Osteoblast (primary cell): ENCODE measurements around the gene LUZP4. TPM values are rescaled to one million over a fixed set of nuclear protein-coding genes. Genes with fewer than 3 reads are reported as not detected.

Experiments used
- DNase-seq: peaks from one replicate; pipeline ENCODE4 v3.0.0; 2011; ENCODE audit warnings: low spot score, mixed read lengths; ENCODE audit not compliant: insufficient read length; ENCODE audit errors: missing footprints
- H2AFZ ChIP-seq: 2 replicates; pipeline ENCODE4 v1.6.0; 2011; ENCODE audit warnings: mild to moderate bottlenecking, low read length
- H3K27ac ChIP-seq: 2 replicates; pipeline ENCODE4 v1.5.1; 2011; ENCODE audit warnings: mild to moderate bottlenecking, low read depth, low read length, moderate library complexity
- H3K27me3 ChIP-seq: 2 replicates; pipeline ENCODE4 v1.6.0; 2012; ENCODE audit warnings: mild to moderate bottlenecking, control low read depth, inconsistent platforms, low read length, moderate library complexity; ENCODE audit not compliant: insufficient read depth
- H3K36me3 ChIP-seq: 2 replicates; pipeline ENCODE4 v1.5.1; 2011; ENCODE audit warnings: mild to moderate bottlenecking, low read length, control low read depth, moderate library complexity; ENCODE audit not compliant: insufficient read depth
- H3K4me1 ChIP-seq: 2 replicates; pipeline ENCODE4 v1.5.1; 2011; ENCODE audit warnings: mild to moderate bottlenecking, low read length, control low read depth, moderate library complexity; ENCODE audit not compliant: insufficient read depth
- H3K4me2 ChIP-seq: 2 replicates; pipeline ENCODE4 v1.6.0; 2011; ENCODE audit warnings: mild to moderate bottlenecking, low read length; ENCODE audit not compliant: insufficient read depth
- H3K4me3 ChIP-seq: fragments of 200-600 bp; sonication (generic); 3 replicates; pipeline ENCODE4 v1.5.1; 2012; ENCODE audit warnings: mild to moderate bottlenecking, low read length, inconsistent platforms; ENCODE audit not compliant: insufficient read depth
- H3K79me2 ChIP-seq: 2 replicates; pipeline ENCODE4 v1.6.0; 2012; ENCODE audit warnings: mild to moderate bottlenecking, low read length, control low read depth, inconsistent platforms; ENCODE audit not compliant: insufficient read depth
- H3K9me3 ChIP-seq: 2 replicates; pipeline ENCODE4 v1.5.1; 2011; ENCODE audit warnings: low read depth, low read length, control low read depth
- H4K20me1 ChIP-seq: 2 replicates; pipeline ENCODE4 v1.6.0; 2012; ENCODE audit warnings: mild to moderate bottlenecking, low read length, control low read depth; ENCODE audit not compliant: insufficient read depth
- total RNA-seq: library from RNA; depleted of rRNA; stranded (reverse); fragments of >200 nt; gene quantifications from 2 replicates; pipeline ENCODE4 v1.2.3, GENCODE V29; 2012
- TF ChIP-seq, protein P1 (sequence below): IDR thresholded peaks from 2 replicates; pipeline ENCODE4 v1.5.1; 2011; ENCODE audit warnings: mild to moderate bottlenecking, low read depth, low read length, moderate library complexity; ENCODE audit errors: extremely low read depth

Gene LUZP4
- total RNA-seq, 1 donor, result not detected

- no peak overlapping the region for H2AFZ ChIP-seq
- no peaks in the 10 kb centered on the region for H3K36me3 ChIP-seq
- no peak overlapping the region for H3K27ac ChIP-seq
- no peak for DNase-seq
- no peak overlapping the region for H3K4me2 ChIP-seq
- H3K27me3 ChIP-seq, result peaks cover 10% of the 10 kb centered on the region
- TF ChIP-seq, protein P1, sequence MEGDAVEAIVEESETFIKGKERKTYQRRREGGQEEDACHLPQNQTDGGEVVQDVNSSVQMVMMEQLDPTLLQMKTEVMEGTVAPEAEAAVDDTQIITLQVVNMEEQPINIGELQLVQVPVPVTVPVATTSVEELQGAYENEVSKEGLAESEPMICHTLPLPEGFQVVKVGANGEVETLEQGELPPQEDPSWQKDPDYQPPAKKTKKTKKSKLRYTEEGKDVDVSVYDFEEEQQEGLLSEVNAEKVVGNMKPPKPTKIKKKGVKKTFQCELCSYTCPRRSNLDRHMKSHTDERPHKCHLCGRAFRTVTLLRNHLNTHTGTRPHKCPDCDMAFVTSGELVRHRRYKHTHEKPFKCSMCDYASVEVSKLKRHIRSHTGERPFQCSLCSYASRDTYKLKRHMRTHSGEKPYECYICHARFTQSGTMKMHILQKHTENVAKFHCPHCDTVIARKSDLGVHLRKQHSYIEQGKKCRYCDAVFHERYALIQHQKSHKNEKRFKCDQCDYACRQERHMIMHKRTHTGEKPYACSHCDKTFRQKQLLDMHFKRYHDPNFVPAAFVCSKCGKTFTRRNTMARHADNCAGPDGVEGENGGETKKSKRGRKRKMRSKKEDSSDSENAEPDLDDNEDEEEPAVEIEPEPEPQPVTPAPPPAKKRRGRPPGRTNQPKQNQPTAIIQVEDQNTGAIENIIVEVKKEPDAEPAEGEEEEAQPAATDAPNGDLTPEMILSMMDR, result no peak
- H3K79me2 ChIP-seq, result no peaks in the 10 kb centered on the region
- no peak overlapping the region for H3K4me3 ChIP-seq
- no peaks in the 10 kb centered on the region for H4K20me1 ChIP-seq
- H3K4me1 ChIP-seq, result peaks cover 10% of the 10 kb centered on the region
- H3K9me3 ChIP-seq, result no peaks in the 10 kb centered on the region
Observed at GRCh38 chrX:115332832-115333231, 43.3 kb downstream of the LUZP4 start.

DNA sequence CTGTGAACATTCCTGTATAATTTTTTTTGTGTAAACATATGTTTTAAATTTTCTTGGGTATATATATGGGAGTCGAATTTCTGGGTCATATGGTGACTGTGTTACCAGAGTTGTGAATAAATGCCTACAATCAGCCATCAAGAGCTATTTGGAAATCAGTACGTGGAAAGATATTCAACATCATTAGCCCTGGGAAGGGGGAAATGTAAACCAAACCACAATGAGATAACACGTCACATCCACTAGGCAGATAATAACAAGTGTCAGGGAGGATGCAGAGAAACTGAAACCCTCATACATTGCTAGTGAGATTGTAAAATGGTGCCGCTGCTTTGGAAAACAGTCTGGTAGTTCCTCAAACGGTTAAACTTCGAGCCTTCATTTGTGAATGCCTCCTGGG is 43.9 kb downstream of the LUZP4 start:
- Histone ChIP-seq H3K36me3 (no peaks in the 10 kb centered on the region), H3K4me1 (peaks cover 10% of the 10 kb centered on the region), H2AFZ (no peak overlapping the region), H4K20me1 (no peaks in the 10 kb centered on the region), H3K4me2 (no peak overlapping the region), H3K79me2 (no peaks in the 10 kb centered on the region), H3K27ac (no peak overlapping the region), H3K9me3 (no peaks in the 10 kb centered on the region), H3K27me3 (peaks cover 10% of the 10 kb centered on the region), H3K4me3 (no peak overlapping the region)
- TF ChIP-seq, protein P1, result no peak
- no peak for DNase-seq

- TF ChIP-seq, protein P1, result no peak
- Histone ChIP-seq H4K20me1 (no peaks in the 10 kb centered on the region), H3K4me2 (no peak overlapping the region), H3K4me1 (peaks cover 7% of the 10 kb centered on the region), H3K4me3 (no peak overlapping the region), H3K36me3 (no peaks in the 10 kb centered on the region), H3K27ac (no peak overlapping the region), H3K79me2 (no peaks in the 10 kb centered on the region), H3K9me3 (no peaks in the 10 kb centered on the region), H2AFZ (no peak overlapping the region), H3K27me3 (peaks cover 6% of the 10 kb centered on the region)
- peak; percentile 72 for DNase-seq
Observed at GRCh38 chrX:115337491-115338144, 48.1 kb downstream of the LUZP4 start.

GRCh38 chrX:115339441-115340025 is 50.0 kb downstream of the LUZP4 start:
- Histone ChIP-seq H3K4me3 (no peak overlapping the region), H3K4me1 (peaks cover 9% of the 10 kb centered on the region), H3K36me3 (no peaks in the 10 kb centered on the region), H3K27me3 (peaks cover 6% of the 10 kb centered on the region), H3K9me3 (no peaks in the 10 kb centered on the region), H3K27ac (peak overlapping the region; percentile 42), H3K79me2 (no peaks in the 10 kb centered on the region), H4K20me1 (no peaks in the 10 kb centered on the region), H2AFZ (no peak overlapping the region), H3K4me2 (no peak overlapping the region)
- TF ChIP-seq, protein P1, result no peak
- no peak for DNase-seq
